Fibroblast of mammary gland (primary cell): Measurements from ENCODE around the gene EXD3.

Experiments
- DNase-seq: peaks from one replicate; pipeline ENCODE4 v3.0.0-alpha.2; 2010; ENCODE audit warnings: low read depth
- H3K4me3 ChIP-seq: 2 replicates; pipeline ENCODE4 v1.5.1; 2011; ENCODE audit warnings: low read depth, mild to moderate bottlenecking, low read length, moderate library complexity; ENCODE audit not compliant: control insufficient read depth
- TF ChIP-seq, protein P1 (sequence below): conservative IDR thresholded peaks from 2 replicates; pipeline ENCODE4 v1.5.1; 2011; ENCODE audit warnings: low read depth, low read length, inconsistent platforms; ENCODE audit not compliant: control insufficient read depth, insufficient read depth

The EXD3 gene

DNA sequence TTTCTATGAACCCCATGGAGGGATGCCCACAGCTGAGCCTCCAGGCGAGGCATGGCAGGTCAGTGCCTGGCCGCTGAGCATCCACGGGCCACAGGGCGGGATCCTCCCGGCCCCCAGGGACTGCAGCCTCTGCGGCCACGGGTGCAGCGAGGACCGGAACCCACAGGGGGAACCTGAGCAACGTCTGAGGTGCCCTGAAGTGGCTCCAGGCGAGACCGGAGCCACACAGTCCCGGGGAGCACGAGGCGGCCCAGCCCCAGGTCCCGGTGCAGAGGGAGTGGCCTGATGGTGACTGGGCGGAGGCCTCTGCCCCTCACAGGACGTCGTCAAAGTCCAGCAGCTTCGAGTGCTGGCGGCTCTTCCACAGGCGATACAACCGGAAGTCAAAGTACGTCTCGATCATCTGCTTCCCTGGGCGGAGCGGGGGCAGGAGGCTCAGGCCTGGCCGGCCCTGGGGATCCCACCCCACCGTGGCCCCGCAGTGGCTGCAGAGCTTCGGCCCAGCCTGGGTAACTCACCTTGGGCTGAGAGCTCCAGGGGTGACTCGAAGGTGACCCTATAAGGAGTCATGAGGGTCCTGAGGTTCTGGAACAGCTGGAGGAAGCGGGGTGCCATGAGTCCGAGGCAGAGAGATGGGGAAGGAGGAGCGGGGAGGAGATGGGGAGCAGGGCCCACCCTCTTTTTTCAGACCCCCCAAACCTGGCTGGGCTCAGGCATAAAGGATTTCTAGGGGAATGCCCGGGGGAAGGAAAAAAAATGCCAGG is 26.3 kb upstream of the EXD3 start:
- DNase-seq, result no peak
- no peak overlapping the region for H3K4me3 ChIP-seq

DNA sequence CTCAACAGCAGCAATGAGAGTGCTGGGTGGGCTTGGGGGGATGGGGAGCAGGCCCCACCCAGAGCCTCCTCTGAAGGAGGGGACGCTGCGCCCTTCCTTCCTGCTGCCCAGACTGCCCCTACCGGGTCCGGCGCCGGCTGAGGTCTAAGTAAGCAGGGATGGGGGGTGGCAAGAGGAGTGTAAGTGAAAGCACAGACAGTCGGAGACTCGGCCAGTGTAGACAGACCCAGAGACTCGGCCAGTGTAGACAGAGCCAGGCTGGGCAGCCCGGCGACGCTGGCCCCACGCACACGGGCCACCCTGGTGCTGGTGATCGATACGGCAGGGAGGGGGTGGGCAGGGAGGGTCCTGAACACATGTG is 25.6 kb upstream of the EXD3 start:
- no peak for DNase-seq
- no peak overlapping the region for H3K4me3 ChIP-seq
- TF ChIP-seq, protein P1, sequence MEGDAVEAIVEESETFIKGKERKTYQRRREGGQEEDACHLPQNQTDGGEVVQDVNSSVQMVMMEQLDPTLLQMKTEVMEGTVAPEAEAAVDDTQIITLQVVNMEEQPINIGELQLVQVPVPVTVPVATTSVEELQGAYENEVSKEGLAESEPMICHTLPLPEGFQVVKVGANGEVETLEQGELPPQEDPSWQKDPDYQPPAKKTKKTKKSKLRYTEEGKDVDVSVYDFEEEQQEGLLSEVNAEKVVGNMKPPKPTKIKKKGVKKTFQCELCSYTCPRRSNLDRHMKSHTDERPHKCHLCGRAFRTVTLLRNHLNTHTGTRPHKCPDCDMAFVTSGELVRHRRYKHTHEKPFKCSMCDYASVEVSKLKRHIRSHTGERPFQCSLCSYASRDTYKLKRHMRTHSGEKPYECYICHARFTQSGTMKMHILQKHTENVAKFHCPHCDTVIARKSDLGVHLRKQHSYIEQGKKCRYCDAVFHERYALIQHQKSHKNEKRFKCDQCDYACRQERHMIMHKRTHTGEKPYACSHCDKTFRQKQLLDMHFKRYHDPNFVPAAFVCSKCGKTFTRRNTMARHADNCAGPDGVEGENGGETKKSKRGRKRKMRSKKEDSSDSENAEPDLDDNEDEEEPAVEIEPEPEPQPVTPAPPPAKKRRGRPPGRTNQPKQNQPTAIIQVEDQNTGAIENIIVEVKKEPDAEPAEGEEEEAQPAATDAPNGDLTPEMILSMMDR, result no peak

More for the DNA sequence above, 26.3 kb upstream of the EXD3 start:
- TF ChIP-seq, protein P1, result no peak

DNA sequence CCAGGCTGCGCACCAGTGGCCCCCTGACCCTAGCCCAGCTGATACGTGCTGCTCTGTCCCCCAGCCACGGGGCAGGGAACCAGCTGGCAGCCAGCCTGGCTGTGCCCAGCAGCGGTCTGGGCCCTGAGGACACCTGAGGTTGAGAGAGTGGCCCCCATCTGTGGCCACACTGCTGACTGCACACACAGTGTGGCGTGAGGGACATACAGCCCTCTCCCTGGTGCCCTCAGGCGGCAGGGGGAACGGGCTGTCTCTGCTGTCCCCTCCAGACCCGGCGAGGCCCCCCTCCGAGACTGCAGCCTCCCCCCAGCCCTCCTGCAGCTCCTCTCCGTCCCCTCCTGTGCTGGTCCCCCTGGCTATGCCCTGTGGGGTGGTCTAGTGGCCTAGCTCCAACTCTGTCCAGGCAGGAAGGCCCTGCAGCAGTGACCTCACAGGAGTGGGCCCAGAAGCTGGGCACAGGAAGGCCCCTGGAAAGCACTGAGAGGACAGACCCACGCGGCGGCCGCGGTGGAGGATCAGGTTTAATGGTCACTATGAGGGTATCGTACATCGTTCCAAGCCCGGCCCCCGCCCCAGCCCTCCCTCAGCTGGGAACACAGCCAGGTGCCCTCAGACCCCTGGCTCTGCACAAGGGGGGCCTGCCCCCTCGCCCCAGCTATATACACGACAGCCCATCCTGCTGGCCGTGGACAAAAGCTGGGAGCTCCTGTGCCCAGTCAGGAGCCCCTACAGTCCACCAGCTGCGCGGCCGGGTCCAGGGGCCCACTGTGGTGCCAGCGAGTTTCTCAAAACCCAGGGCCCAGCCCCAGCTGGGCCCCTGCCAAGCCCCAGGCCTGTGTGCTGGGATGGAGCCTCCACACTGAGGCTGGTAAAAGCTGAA is 25.0 kb upstream of the EXD3 start:
- no peak overlapping the region for H3K4me3 ChIP-seq
- DNase-seq, result no peak
- TF ChIP-seq, protein P1, result no peak

DNA sequence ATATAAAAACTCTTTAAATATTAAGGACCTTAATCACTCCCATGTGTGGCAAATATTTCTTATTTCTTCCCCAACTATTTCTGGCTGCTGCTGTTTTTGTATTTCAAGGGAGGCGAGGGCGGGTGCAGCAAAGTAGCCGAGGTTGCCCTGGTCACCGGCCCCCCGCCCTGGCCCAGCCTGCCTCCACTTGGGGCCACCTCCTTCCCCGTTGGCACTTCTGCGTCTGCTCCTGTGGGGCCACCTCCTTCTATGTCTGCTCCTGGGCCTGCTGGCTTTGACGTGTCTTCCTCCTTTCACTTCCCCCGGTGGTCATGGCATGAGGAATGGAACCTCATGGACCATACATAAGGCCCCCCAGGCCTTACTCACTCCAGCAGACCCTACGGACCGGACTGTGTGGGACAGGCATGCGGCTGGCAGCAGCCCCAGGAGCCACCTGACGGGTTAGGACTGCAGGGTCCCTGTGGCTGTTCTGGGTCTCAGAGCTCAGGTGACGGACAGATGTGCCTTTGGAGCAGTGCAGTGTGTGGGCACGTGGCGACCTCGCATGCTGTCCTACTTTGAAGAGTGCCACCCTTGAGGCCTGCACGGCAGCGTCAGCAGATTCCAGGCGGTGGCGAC is 24.0 kb upstream of the EXD3 start:
- H3K4me3 ChIP-seq, result no peak overlapping the region
- peak; percentile 35 for DNase-seq
- TF ChIP-seq, protein P1, result no peak

DNA sequence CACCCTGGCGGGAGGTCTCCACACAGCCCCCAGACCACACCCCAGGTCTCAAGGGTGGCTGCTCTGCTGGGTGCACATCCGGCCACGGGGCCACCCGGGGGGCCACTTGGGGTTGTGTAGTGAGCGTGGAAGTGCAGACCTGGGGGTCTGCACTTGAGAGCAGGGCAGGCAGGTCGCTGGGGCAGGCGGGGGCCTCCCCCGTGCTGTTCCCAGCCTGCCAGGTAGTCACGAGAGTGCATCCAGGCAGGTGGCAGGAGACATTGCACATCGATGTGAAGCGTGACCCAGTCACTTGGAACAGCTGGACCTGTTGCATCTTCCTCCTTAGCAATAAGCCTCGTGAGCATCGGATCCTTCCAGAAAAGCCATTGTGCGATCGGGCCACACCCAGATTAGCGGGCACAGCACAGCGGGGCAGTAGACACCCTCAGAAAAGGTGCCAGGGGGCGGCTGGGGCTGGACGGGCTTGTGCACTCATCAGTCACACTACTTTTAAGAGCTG is 23.0 kb upstream of the EXD3 start:
- TF ChIP-seq, protein P1, result no peak
- DNase-seq, result peak; percentile 25
- H3K4me3 ChIP-seq, result no peak overlapping the region

DNA sequence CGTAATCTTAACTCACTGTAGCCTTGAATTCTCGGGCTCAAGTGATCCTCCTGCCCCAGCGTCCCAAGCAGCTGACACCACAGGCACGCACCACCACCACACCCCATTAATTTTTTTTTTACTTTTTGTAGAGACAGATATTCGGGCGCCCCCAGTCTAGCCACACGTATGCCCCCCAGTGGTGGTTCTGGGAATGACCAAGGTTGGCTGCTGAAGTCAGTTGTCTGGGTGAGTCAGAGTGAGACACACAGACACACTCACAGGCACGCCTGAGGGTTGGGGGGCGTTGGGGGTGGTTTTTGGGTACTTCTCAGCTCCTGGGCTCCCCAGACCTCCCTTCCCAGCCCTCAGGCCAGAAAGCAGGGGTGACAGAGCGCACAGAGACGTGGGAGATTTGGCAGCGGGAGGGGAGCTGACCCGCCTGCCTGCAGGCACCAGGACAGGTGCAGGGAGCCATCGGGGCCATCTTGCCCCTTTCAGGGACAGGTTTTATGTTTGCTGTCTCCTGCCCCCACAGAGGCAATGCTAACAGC is 22.4 kb upstream of the EXD3 start:
- TF ChIP-seq, protein P1, result peak; percentile 79
- peak; percentile 82 for DNase-seq
- H3K4me3 ChIP-seq, result no peak overlapping the region
